Spleen (tissue), 11 donors: ENCODE results near the gene CDH15. TPM values are rescaled to one million over a fixed set of nuclear protein-coding genes. Genes with fewer than 3 reads are reported as not detected.

Source experiments
- DNase-seq: peaks from one replicate; pipeline ENCODE4 v3.0.0-alpha.2; 2020
- H3K27ac ChIP-seq, 8 donors: fragments of 200-600 bp; sonication (generic) in 7 of 8; 1 replicate in 4 of 8; 2 replicates in 4 of 8; pipeline versions ENCODE4 v1.5.0 to v1.8.0; 2016 to 2021; ENCODE audit warnings: inconsistent platforms in 4 of 8, mild to moderate bottlenecking in 4 of 8, moderate library complexity in 1 of 8
- H3K27me3 ChIP-seq, 7 donors: fragments of 200-600 bp; sonication (generic) in 6 of 7; replicated peaks in 1 of 7; 1 replicate in 4 of 7; 2 replicates in 3 of 7; pipeline versions ENCODE4 v1.5.0 to v1.8.0; 2016 to 2021; ENCODE audit warnings: inconsistent platforms in 3 of 7, mild to moderate bottlenecking in 1 of 7
- H3K36me3 ChIP-seq, 6 donors: fragments of 200-600 bp; sonication (generic) in 5 of 6; 1 replicate in 4 of 6; 2 replicates in 2 of 6; pipeline versions ENCODE4 v1.5.0 to v1.8.0; 2016 to 2021; ENCODE audit warnings: inconsistent platforms in 2 of 6
- H3K4me1 ChIP-seq, 6 donors: fragments of 200-600 bp; sonication (generic) in 5 of 6; 1 replicate in 3 of 6; 2 replicates in 3 of 6; pipeline versions ENCODE4 v1.5.0 to v1.8.0; 2016 to 2021; ENCODE audit warnings: inconsistent platforms in 3 of 6
- H3K4me3 ChIP-seq, 8 donors: fragments of 200-600 bp; sonication (generic) in 7 of 8; 1 replicate in 4 of 8; 2 replicates in 4 of 8; pipeline versions ENCODE4 v1.5.0 to v1.8.0; 2016 to 2021; ENCODE audit warnings: inconsistent platforms in 4 of 8, mild to moderate bottlenecking in 4 of 8, moderate library complexity in 2 of 8
- H3K9me3 ChIP-seq, 8 donors: fragments of 200-600 bp; sonication (generic) in 7 of 8; 1 replicate in 4 of 8; 2 replicates in 4 of 8; pipeline versions ENCODE4 v1.5.0 to v1.8.0; 2016 to 2021; ENCODE audit warnings: inconsistent platforms in 4 of 8
- CTCF ChIP-seq, 11 experiments: fragments of 200-600 bp in 7 of 11; fragments of 450-650 bp in 4 of 11; sonication (generic) in 4 of 11; IDR thresholded peaks in 8 of 11; conservative IDR thresholded peaks in 3 of 11; 1 replicate in 7 of 11; 2 replicates in 4 of 11; pipeline versions ENCODE4 v1.4.0 to v1.8.0; 2016 to 2021; ENCODE audit warnings: antibody characterized with exemption in 11 of 11, inconsistent platforms in 4 of 11, mild to moderate bottlenecking in 1 of 11
- POLR2A ChIP-seq, 3 donors: fragments of 450-650 bp; IDR thresholded peaks; one replicate each; pipeline ENCODE4 v1.5.1; 2017; ENCODE audit warnings: antibody characterized with exemption in 3 of 3, mild to moderate bottlenecking in 1 of 3
- POLR2AphosphoS5 ChIP-seq, 3 donors: sonication (generic); formaldehyde crosslinking; IDR thresholded peaks; one replicate each; pipeline ENCODE4 v1.5.1; 2017; ENCODE audit warnings: antibody characterized with exemption in 3 of 3
- WGBS, 5 donors: extraction: QIAGEN DNeasy Blood & Tissue Kit in 3 of 5; methylation state at CpG; one replicate each; pipeline versions ENCODE4 v1.1.5 to v1.1.7; 2013 to 2018; 5-methylcytosine and 5-hydroxymethylcytosine counted together
- intact Hi-C: fragments of 100-400 bp; cut with DNase I; formaldehyde crosslinking; loops from one replicate; pipeline ENCODE4 v1.15.0; 2023; ENCODE audit warnings: low total_unique reads
- polyA plus RNA-seq, 3 donors: library from polyadenylated mRNA; stranded (reverse); fragments of 200-250 nt; gene quantifications; one replicate each; pipeline ENCODE4 v1.2.1, GENCODE V29; 2013
- total RNA-seq, 7 donors: library from RNA; depleted of rRNA in 3 of 7; stranded (reverse); fragments of >200 nt in 3 of 7; fragmentation: NEBNext Ultra II Directional in 4 of 7; extraction: Animal tissue kit (Norgen Biotek cat#: 25700) in 4 of 7; gene quantifications; one replicate each; pipeline versions ENCODE4 v1.1.0 to v1.2.1, GENCODE V29; 2016 to 2021
- donor health status: healthy with polysubstance abuse.
- donor health status: DM: no; HTN: no; CAD: no; lungs with moderate emphysema.
- donor health status: DM: no; HTN: no; CAD: no.
- donor health status: Bipolar disorder and iron deficiency.
- donor health status: healthy.
- donor health status: DM: no; HTN: no; CAD: no.
- donor health status: DM: yes; HTN: yes; CAD: no.

CDH15 gene
- total and polyA plus RNA-seq, 10 donors = 0.14 to 7.4 (median 1.2) TPM

GRCh38 chr16:89149386-89149785 is 22.2 kb upstream of the CDH15 start:
- H3K27me3 ChIP-seq = no peaks in the 10 kb centered on the region
- no peak for DNase-seq
- no peak for TF ChIP-seq POLR2AphosphoS5 (IDR thresholded peaks at IDR 0.05)
- no peak for TF ChIP-seq CTCF (IDR thresholded peaks at IDR 0.05 in 8 of 11, conservative IDR thresholded peaks at IDR 0.05 in 3 of 11)
- no peak for TF ChIP-seq POLR2A (IDR thresholded peaks at IDR 0.05)
- H3K9me3 ChIP-seq = peaks cover 0 to 20% (median 16%) of the 10 kb centered on the region in 8 donors
- intact Hi-C loops = no loop called here
- no peak overlapping the region for H3K4me3 ChIP-seq
- 94 to 99% (median 97%) methylated on average over 9 of the region's 9 CpGs for WGBS, 5 donors
- H3K4me1 ChIP-seq = peaks cover 0 to 9% (median under 1%) of the 10 kb centered on the region in 6 donors
- H3K27ac ChIP-seq = no peak overlapping the region
- peaks cover 4 to 88% (median 49%) of the 10 kb centered on the region in 6 donors for H3K36me3 ChIP-seq

GRCh38 chr16:89150090-89150835 is 21.3 kb upstream of the CDH15 start:
- no peak overlapping the region for H3K27ac ChIP-seq
- no peaks in the 10 kb centered on the region for H3K27me3 ChIP-seq
- peaks cover 4 to 79% (median 46%) of the 10 kb centered on the region in 6 donors for H3K36me3 ChIP-seq
- peaks cover 0 to 20% (median 16%) of the 10 kb centered on the region in 8 donors for H3K9me3 ChIP-seq
- DNase-seq = peak; percentile 57
- intact Hi-C loops = no loop called here
- TF ChIP-seq CTCF (IDR thresholded peaks at IDR 0.05 in 8 of 11, conservative IDR thresholded peaks at IDR 0.05 in 3 of 11) (no peak), POLR2AphosphoS5 (IDR thresholded peaks at IDR 0.05) (peak in 1 of 3 donors; percentile 52), POLR2A (IDR thresholded peaks at IDR 0.05) (no peak)
- no peak overlapping the region for H3K4me3 ChIP-seq
- WGBS, 5 donors = 91 to 99% (median 97%) methylated on average over 15 to 18 of the region's 18 CpGs
- peaks cover 1 to 18% (median 7%) of the 10 kb centered on the region in 6 donors for H3K4me1 ChIP-seq

GRCh38 chr16:89150981-89151380 is 20.6 kb upstream of the CDH15 start:
- Histone ChIP-seq H3K27me3 (no peaks in the 10 kb centered on the region), H3K36me3 (peaks cover 4 to 72% (median 39%) of the 10 kb centered on the region in 6 donors), H3K4me3 (no peak overlapping the region), H3K27ac (no peak overlapping the region), H3K4me1 (peaks cover 8 to 25% (median 14%) of the 10 kb centered on the region in 6 donors), H3K9me3 (peaks cover 0 to 20% (median 16%) of the 10 kb centered on the region in 8 donors)
- no peak for TF ChIP-seq POLR2A (IDR thresholded peaks at IDR 0.05)
- TF ChIP-seq POLR2AphosphoS5 (IDR thresholded peaks at IDR 0.05) = no peak
- TF ChIP-seq CTCF (IDR thresholded peaks at IDR 0.05 in 8 of 11, conservative IDR thresholded peaks at IDR 0.05 in 3 of 11) = no peak
- 91 to 96% (median 94%) methylated on average over 8 of the region's 8 CpGs for WGBS, 5 donors
- intact Hi-C loops = no loop called here
- DNase-seq = peak; percentile 19
